A549 treated with GW870086 at 1 μM for 4 hours (cell line): ENCODE results near the gene CHRNA7. TPM values are rescaled to one million over a fixed set of nuclear protein-coding genes. Genes with fewer than 3 reads are reported as not detected.

Experiments
- total RNA-seq: library from RNA; stranded (reverse); fragments of 200-300 nt; extraction: Qiagen RNA extraction; gene quantifications from 5 replicates; pipeline ENCODE4 v1.2.3, GENCODE V29; 2022; ENCODE audit warnings: low read depth

The CHRNA7 gene
- total RNA-seq, result 3.8 to 5.2 TPM (median 4.5 TPM) in 5 replicates

GRCh38 chr15:32029862-32030781 lies at the start of gene CHRNA7:
Gene CHRNA7, plus strand, starts transcription at chr15:32030515. Its CDS starts 80 bp downstream, at chr15:32030595.

Other genes with a start within 250 kb of the CHRNA7 start
- gene OTUD7A, start 159.8 kb upstream of the CHRNA7 start, total RNA-seq, result 0.07 to 0.55 TPM (median 0.48 TPM) in 5 replicates